SU-DHL-6 (cell line): Measurements from ENCODE around the gene REXO5.
A peak's percentile ranks its signal among the peaks of the same experiment; 100 is the strongest.

Experiments
- H2AFZ ChIP-seq: fragments of 200-600 bp; sonication (generic); 2 replicates; pipeline ENCODE4 v1.6.1; 2014; ENCODE audit warnings: low read depth, mild to moderate bottlenecking, moderate library complexity, mixed read lengths, antibody characterized with exemption, low read length; ENCODE audit not compliant: severe bottlenecking
- H3F3A ChIP-seq: fragments of 200-600 bp; shearing (Covaris generic); 2 replicates; pipeline ENCODE4 v1.6.0; 2016; ENCODE audit warnings: antibody characterized with exemption, mild to moderate bottlenecking; ENCODE audit not compliant: insufficient read depth
- H3K27ac ChIP-seq: fragments of 200-600 bp; sonication (generic); 2 replicates; pipeline ENCODE4 v1.5.1; 2016; ENCODE audit warnings: low read depth, mild to moderate bottlenecking, low read length, moderate library complexity, mixed read lengths
- H3K27me3 ChIP-seq: fragments of 200-600 bp; sonication (generic), shearing (Covaris generic); 2 replicates; pipeline ENCODE4 v1.6.0; 2014; ENCODE audit warnings: mild to moderate bottlenecking, low read length
- H3K36me3 ChIP-seq: fragments of 200-600 bp; sonication (generic); 2 replicates; pipeline ENCODE4 v1.6.1; 2014; ENCODE audit warnings: mild to moderate bottlenecking, low read length, mixed read lengths
- H3K4me2 ChIP-seq: fragments of 300-600, 200-600 bp; shearing (Covaris generic), sonication (generic); 2 replicates; pipeline ENCODE4 v1.6.0; 2014; ENCODE audit warnings: low read length, low read depth, mild to moderate bottlenecking; ENCODE audit not compliant: poor library complexity, severe bottlenecking
- H3K4me3 ChIP-seq: fragments of 200-600 bp; sonication (generic); 2 replicates; pipeline ENCODE4 v1.5.1; 2014; ENCODE audit warnings: antibody characterized with exemption, low read length, mild to moderate bottlenecking, mixed read lengths; ENCODE audit not compliant: insufficient read depth, poor library complexity, severe bottlenecking
- H3K79me2 ChIP-seq: fragments of 200-600 bp; sonication (generic); 2 replicates; pipeline ENCODE4 v1.6.1; 2014; ENCODE audit warnings: mild to moderate bottlenecking, low read length, moderate library complexity; ENCODE audit not compliant: insufficient read depth
- H3K9ac ChIP-seq: fragments of 200-600 bp; sonication (generic); 2 replicates; pipeline ENCODE4 v1.7.0; 2014; ENCODE audit warnings: mild to moderate bottlenecking, low read length
- H3K9me2 ChIP-seq: fragments of 200-600 bp; sonication (generic); replicated peaks from 2 replicates; pipeline ENCODE4 v1.6.1; 2014; ENCODE audit warnings: low read length; ENCODE audit not compliant: insufficient read depth
- H3K9me3 ChIP-seq: fragments of 200-600 bp; sonication (generic); 2 replicates; pipeline ENCODE4 v1.6.1; 2014; ENCODE audit warnings: low read length, mixed read lengths; ENCODE audit not compliant: insufficient read depth
- H4K20me1 ChIP-seq: fragments of 200-600 bp; sonication (generic); 2 replicates; pipeline ENCODE4 v1.6.1; 2014; ENCODE audit warnings: low read depth, mild to moderate bottlenecking, antibody characterized with exemption, low read length, moderate library complexity, mixed read lengths
- CTCF ChIP-seq: fragments of 200-600 bp; sonication (generic); IDR thresholded peaks from one replicate; pipeline ENCODE4 v1.5.1; 2017; ENCODE audit warnings: antibody characterized with exemption, mild to moderate bottlenecking, low read length, moderate library complexity; ENCODE audit not compliant: insufficient read depth, poor library complexity, severe bottlenecking
- EZH2phosphoT487 ChIP-seq: fragments of 200-600 bp; sonication (generic), shearing (Covaris generic); conservative IDR thresholded peaks from 2 replicates; pipeline ENCODE4 v1.6.1; 2018; ENCODE audit warnings: mild to moderate bottlenecking, antibody characterized with exemption, low read length, moderate library complexity, mixed read lengths

Gene REXO5

GRCh38 chr16:20833086-20833485, 26.8 kb downstream of the REXO5 start:
- peaks cover 46% of the 10 kb centered on the region for H3K36me3 ChIP-seq
- peak overlapping the region; percentile 62; the same call in 1 of the 2 replicates for H3K27ac ChIP-seq
- no peaks in the 10 kb centered on the region for H3K27me3 ChIP-seq
- no peak overlapping the region for H3K4me3 ChIP-seq
- TF ChIP-seq CTCF (no peak), EZH2phosphoT487 (no peak)
- H3K9me2 ChIP-seq: no peaks in the 10 kb centered on the region
- no peak overlapping the region for H2AFZ ChIP-seq
- peaks cover 27% of the 10 kb centered on the region for H3F3A ChIP-seq
- peak overlapping the region; percentile 30 for H3K4me2 ChIP-seq
- no peak overlapping the region for H3K9ac ChIP-seq
- H3K79me2 ChIP-seq: no peaks in the 10 kb centered on the region
- no peaks in the 10 kb centered on the region for H4K20me1 ChIP-seq
- no peaks in the 10 kb centered on the region for H3K9me3 ChIP-seq

DNA sequence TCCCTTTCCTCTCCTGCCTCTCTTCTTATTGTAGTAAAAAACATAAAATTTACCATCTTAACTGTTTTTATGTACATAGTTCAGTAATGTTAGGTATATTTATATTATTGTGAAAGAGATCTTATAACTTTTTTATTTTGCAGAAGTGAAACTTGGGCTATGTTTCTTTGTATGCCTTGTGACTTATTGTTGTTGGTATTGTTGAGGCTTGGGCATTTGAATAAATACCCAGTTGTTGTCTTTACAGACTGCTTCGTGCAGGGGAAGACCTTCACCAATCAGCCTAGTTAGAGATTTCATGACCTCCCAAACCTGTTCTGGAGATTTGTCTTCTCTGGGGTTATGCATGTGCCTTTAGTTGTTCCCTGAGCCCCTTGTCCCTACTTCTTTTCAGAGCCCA, 31.9 kb downstream of the REXO5 start:
- Histone ChIP-seq H3K9me2 (no peaks in the 10 kb centered on the region), H3K79me2 (no peaks in the 10 kb centered on the region), H3K9ac (peak overlapping the region; percentile 31; the same call in 1 of the 2 replicates), H3K27me3 (no peaks in the 10 kb centered on the region), H3K4me2 (peak overlapping the region; percentile 56), H2AFZ (peak overlapping the region; percentile 52), H4K20me1 (no peaks in the 10 kb centered on the region), H3K36me3 (peaks cover 45% of the 10 kb centered on the region), H3K4me3 (no peak overlapping the region), H3K27ac (peak overlapping the region; percentile 88), H3F3A (peaks cover 21% of the 10 kb centered on the region), H3K9me3 (no peaks in the 10 kb centered on the region)
- TF ChIP-seq CTCF (no peak), EZH2phosphoT487 (no peak)

GRCh38 chr16:20839504-20839903, 33.2 kb downstream of the REXO5 start:
- Histone ChIP-seq H3K9me2 (no peaks in the 10 kb centered on the region), H3K9ac (no peak overlapping the region), H4K20me1 (no peaks in the 10 kb centered on the region), H3K36me3 (peaks cover 38% of the 10 kb centered on the region), H3K79me2 (no peaks in the 10 kb centered on the region), H3K9me3 (no peaks in the 10 kb centered on the region), H3K27me3 (no peaks in the 10 kb centered on the region), H3F3A (peaks cover 9% of the 10 kb centered on the region), H3K4me2 (no peak overlapping the region), H3K4me3 (no peak overlapping the region), H3K27ac (no peak overlapping the region; the same call in 1 of the 2 replicates), H2AFZ (no peak overlapping the region)
- TF ChIP-seq CTCF (no peak), EZH2phosphoT487 (no peak)
